ENCODE data around the gene ATMIN.

The ATMIN gene

DNA sequence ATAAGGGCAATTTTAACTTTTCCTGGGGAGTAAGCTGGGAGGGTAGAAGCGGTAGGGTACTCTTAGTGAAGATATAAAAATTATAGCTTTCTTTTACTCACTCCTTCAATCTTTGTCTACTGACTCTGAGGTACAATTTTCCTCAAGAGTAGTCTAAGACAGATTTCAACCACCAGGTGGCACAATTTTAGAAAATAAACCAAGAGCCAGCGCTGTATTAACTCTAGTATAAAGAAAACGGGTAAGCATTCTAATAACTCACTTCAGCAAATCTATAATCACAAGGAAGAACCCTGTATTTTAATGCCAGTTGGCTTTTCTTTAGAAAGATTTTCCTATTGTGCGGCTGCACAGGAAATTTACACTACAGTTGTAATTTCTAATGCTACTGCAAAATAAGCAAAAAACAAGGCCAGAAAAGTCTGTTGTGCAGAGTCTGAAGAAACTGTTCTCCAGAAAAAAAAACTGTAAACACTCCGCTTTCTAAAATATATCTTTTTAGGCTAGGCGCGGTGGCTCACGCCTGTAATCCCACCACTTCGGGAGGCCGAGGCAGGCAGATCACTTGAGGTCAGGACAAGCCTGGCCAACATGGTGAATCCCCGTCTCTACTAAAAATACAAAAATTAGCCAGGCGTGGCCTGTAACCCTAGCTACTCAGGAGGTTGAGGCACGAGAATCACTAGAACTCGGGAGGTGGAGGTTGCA, 30.8 kb upstream of the ATMIN start:
- H3K27ac ChIP-seq (ENCODE audit: low read depth, low read length) = no peak overlapping the region

DNA sequence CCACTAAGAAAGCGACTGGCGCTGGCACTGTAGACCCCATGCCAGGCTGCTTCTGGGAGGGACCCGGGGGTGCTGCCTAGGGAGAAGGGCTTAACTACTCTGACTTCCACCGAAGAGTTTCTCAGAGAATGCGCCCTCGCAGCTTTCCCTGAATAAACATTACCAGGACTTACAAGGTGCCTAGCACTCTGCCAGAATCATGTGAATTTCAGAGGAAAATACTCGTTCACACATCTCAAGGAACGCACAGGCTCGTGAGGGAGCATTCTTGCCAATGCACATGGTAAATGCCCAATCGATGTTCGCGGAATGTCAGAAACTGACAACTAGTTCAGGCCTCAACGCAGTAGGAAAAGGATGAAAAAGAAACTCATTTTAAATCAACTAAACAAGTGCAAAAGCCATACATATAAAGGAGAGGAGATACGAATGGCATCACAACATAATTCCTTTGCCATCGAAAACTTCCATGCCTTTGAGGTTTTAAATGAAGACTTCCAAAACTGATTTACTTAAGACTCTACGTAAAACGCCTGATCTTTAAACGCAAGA, 30.0 kb upstream of the ATMIN start:
- Histone ChIP-seq H3K9me3 (ENCODE audit: control insufficient read depth in 5 of 5, low read length in 5 of 5) (no peaks in the 10 kb centered on the region), H3K36me3 (ENCODE audit: control insufficient read depth in 5 of 5, insufficient read depth in 5 of 5, low read length in 5 of 5) (no peaks in the 10 kb centered on the region), H3K27ac (ENCODE audit: low read depth, low read length) (peak overlapping the region; percentile 96), H3K9ac (ENCODE audit: low read length in 5 of 5) (peak overlapping the region; percentile 38 to 98 (median 96)), H3K27me3 (ENCODE audit: control insufficient read depth in 5 of 5, insufficient read depth in 4 of 5, low read length in 5 of 5) (no peaks in the 10 kb centered on the region), H3K4me3 (ENCODE audit: low read depth in 1 of 5, low read length in 5 of 5) (peak overlapping the region; percentile 73 to 99 (median 84)), H3K4me1 (ENCODE audit: control insufficient read depth in 5 of 5, insufficient read depth in 5 of 5, low read length in 5 of 5) (peaks cover 3 to 40% (median 29%) of the 10 kb centered on the region in 5 donors)

More for the DNA sequence above, 30.8 kb upstream of the ATMIN start:
- peak overlapping the region in 3 of 5 donors; percentile 35 to 66 (median 48) for H3K9ac ChIP-seq (ENCODE audit: low read length in 5 of 5)
- peaks cover 3 to 40% (median 29%) of the 10 kb centered on the region in 5 donors for H3K4me1 ChIP-seq (ENCODE audit: control insufficient read depth in 5 of 5, insufficient read depth in 5 of 5, low read length in 5 of 5)
- peak overlapping the region in 3 of 5 donors; percentile 39 to 50 (median 47) for H3K4me3 ChIP-seq (ENCODE audit: low read depth in 1 of 5, low read length in 5 of 5)
- H3K27me3 ChIP-seq (ENCODE audit: control insufficient read depth in 5 of 5, insufficient read depth in 4 of 5, low read length in 5 of 5) = no peaks in the 10 kb centered on the region
- no peaks in the 10 kb centered on the region for H3K9me3 ChIP-seq (ENCODE audit: control insufficient read depth in 5 of 5, low read length in 5 of 5)
- no peaks in the 10 kb centered on the region for H3K36me3 ChIP-seq (ENCODE audit: control insufficient read depth in 5 of 5, insufficient read depth in 5 of 5, low read length in 5 of 5)

DNA sequence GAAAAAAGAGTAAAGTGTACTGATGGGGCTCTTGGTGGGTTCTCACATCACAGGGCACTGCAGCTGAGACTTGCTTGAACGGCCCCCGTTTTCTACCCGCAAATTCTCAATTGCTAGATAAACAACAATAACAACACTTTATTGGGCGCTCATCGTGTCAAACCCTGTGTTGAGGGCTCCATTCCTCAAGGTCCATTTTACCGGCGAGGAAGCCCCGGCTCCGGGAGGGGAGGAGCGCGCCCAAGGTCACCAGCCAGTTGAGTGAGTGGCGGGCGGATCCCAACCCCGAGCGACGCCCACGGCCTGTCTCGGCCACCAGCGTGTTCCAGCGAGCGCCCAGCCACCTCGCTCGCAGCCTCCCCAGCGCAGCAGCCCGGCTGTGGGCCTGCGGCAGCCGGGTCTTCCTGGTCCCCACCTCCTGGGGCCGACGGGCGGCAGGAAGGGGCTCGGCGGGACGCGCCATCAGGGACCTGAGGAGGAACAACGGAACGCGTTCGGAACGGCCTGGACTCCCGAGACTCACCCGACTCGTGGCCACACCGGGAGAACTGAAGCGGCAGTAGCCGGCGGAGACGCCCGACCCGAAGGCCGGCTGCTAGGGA, 29.3 kb upstream of the ATMIN start:
- H3K9me3 ChIP-seq (ENCODE audit: control insufficient read depth in 5 of 5, low read length in 5 of 5) = no peaks in the 10 kb centered on the region
- H3K9ac ChIP-seq (ENCODE audit: low read length in 5 of 5) = peak overlapping the region; percentile 38 to 98 (median 96)

DNA sequence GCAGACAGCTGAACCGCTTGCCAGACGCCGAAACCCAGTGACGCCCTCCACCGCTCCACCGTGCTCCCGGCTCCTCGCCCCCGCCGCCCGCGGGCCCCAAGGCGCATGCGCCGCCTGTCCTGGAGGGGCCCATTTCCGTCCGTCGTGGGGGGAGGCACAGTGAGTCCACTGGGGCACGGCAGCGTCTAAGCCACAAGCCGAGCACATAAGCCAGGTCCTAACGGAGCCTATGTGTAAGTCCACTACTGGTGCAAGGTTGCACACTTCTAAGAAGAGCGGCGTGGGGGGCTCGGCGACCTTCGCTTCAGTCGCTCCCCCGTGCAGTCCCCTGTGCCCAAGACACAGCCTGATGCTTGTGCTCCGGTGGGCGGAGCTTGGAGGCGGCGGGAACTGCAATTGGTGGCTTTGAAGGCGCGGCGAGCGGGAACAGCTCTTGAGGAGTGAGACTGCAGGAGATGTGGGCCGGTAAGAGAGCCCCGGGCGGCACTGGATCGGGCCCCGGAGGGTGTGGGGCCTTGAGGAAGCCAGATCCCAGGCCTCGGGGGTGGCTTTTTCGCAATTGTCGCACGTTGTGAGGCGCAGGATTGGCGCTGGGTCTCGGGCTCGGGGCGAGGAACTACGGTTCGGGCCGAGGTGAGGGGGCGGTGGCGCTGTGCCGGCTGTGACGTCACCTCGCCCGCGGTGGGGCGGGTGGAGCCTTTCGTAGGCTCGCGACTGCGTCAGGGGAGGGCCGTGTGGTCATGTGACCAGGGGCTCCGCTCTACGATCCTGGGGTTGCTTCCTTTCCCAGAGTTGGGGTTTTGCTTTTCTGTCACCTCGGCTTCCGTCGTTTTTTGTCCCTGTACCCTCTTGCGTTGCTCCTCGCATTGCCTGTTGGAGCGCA, 28.6 kb upstream of the ATMIN start, which contains the start of the genes CENPN and CMC2:
Gene CENPN, plus strand, starts transcription at position 402 of the 883 bp plus-strand sequence. CDS start 4,726 bp downstream, outside the sequence.
Gene CMC2, minus strand, starts transcription at position 73 of the 883 bp plus-strand sequence. CDS start 9,491 bp downstream, outside the sequence.
- Histone ChIP-seq H3K4me1 (ENCODE audit: control insufficient read depth in 5 of 5, insufficient read depth in 5 of 5, low read length in 5 of 5) (peaks cover 3 to 40% (median 29%) of the 10 kb centered on the region in 5 donors), H3K27me3 (ENCODE audit: control insufficient read depth in 5 of 5, insufficient read depth in 4 of 5, low read length in 5 of 5) (no peaks in the 10 kb centered on the region), H3K36me3 (ENCODE audit: control insufficient read depth in 5 of 5, insufficient read depth in 5 of 5, low read length in 5 of 5) (no peaks in the 10 kb centered on the region)

More for the DNA sequence above, 29.3 kb upstream of the ATMIN start:
- Histone ChIP-seq H3K4me3 (ENCODE audit: low read depth in 1 of 5, low read length in 5 of 5) (peak overlapping the region; percentile 73 to 99 (median 84)), H3K27me3 (ENCODE audit: control insufficient read depth in 5 of 5, insufficient read depth in 4 of 5, low read length in 5 of 5) (no peaks in the 10 kb centered on the region), H3K36me3 (ENCODE audit: control insufficient read depth in 5 of 5, insufficient read depth in 5 of 5, low read length in 5 of 5) (no peaks in the 10 kb centered on the region), H3K27ac (ENCODE audit: low read depth, low read length) (peak overlapping the region; percentile 96), H3K4me1 (ENCODE audit: control insufficient read depth in 5 of 5, insufficient read depth in 5 of 5, low read length in 5 of 5) (peaks cover 3 to 40% (median 29%) of the 10 kb centered on the region in 5 donors)

DNA sequence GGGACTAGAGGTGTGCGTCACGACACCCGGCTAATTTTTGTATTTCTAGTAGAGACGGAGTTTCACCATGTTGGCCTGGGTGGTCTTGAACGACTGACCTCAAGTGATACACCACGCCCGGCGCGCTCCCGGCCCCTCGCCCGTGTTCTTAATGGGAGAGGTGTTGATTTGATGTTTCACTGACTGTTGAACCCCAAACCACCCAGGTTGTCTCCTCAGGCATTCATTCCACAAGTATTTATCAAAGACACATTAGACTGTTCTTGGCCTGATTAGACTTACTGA, 27.2 kb upstream of the ATMIN start:
- Histone ChIP-seq H3K4me1 (ENCODE audit: control insufficient read depth in 5 of 5, insufficient read depth in 5 of 5, low read length in 5 of 5) (peaks cover 3 to 37% (median 29%) of the 10 kb centered on the region in 5 donors), H3K9me3 (ENCODE audit: control insufficient read depth in 5 of 5, low read length in 5 of 5) (no peaks in the 10 kb centered on the region), H3K27me3 (ENCODE audit: control insufficient read depth in 5 of 5, insufficient read depth in 4 of 5, low read length in 5 of 5) (no peaks in the 10 kb centered on the region), H3K27ac (ENCODE audit: low read depth, low read length) (no peak overlapping the region), H3K9ac (ENCODE audit: low read length in 5 of 5) (no peak overlapping the region), H3K4me3 (ENCODE audit: low read depth in 1 of 5, low read length in 5 of 5) (peak overlapping the region in 3 of 5 donors; percentile 73 to 93 (median 92)), H3K36me3 (ENCODE audit: control insufficient read depth in 5 of 5, insufficient read depth in 5 of 5, low read length in 5 of 5) (peaks cover 0 to 5% (median 2%) of the 10 kb centered on the region in 5 donors)

More for the DNA sequence above, 28.6 kb upstream of the ATMIN start, which contains the start of the genes CENPN and CMC2:
- Histone ChIP-seq H3K9me3 (ENCODE audit: control insufficient read depth in 5 of 5, low read length in 5 of 5) (no peaks in the 10 kb centered on the region), H3K27ac (ENCODE audit: low read depth, low read length) (peak within 1 kb of the TSS; percentile 96), H3K9ac (ENCODE audit: low read length in 5 of 5) (peak within 1 kb of the TSS; percentile 94 to 98 (median 96)), H3K4me3 (ENCODE audit: low read depth in 1 of 5, low read length in 5 of 5) (peak within 1 kb of the TSS; percentile 73 to 99 (median 92))

DNA sequence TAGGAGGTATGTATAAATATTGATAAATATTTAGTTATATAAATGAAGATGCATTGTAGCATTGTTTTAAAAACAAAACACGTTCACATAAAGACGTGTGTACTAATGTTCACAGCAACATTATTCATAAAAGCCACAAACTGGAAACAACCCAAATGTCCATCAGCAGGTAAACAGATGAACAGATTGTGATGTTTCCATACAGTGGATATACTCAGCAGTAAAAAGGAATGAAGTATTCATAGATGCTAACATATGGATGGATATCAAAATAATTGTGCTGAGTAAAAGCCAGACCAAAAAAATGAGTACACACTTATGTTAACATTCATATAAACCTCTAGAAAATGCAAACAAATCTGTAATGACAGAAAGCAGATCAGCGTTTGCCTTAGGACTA, 22.7 kb upstream of the ATMIN start:
- Histone ChIP-seq H3K27ac (ENCODE audit: low read depth, low read length) (no peak overlapping the region), H3K4me1 (ENCODE audit: control insufficient read depth in 5 of 5, insufficient read depth in 5 of 5, low read length in 5 of 5) (peaks cover 0 to 4% (median 3%) of the 10 kb centered on the region in 5 donors), H3K36me3 (ENCODE audit: control insufficient read depth in 5 of 5, insufficient read depth in 5 of 5, low read length in 5 of 5) (peaks cover 2 to 17% (median 6%) of the 10 kb centered on the region in 5 donors), H3K4me3 (ENCODE audit: low read depth in 1 of 5, low read length in 5 of 5) (no peak overlapping the region), H3K27me3 (ENCODE audit: control insufficient read depth in 5 of 5, insufficient read depth in 4 of 5, low read length in 5 of 5) (no peaks in the 10 kb centered on the region), H3K9ac (ENCODE audit: low read length in 5 of 5) (no peak overlapping the region), H3K9me3 (ENCODE audit: control insufficient read depth in 5 of 5, low read length in 5 of 5) (no peaks in the 10 kb centered on the region)

DNA sequence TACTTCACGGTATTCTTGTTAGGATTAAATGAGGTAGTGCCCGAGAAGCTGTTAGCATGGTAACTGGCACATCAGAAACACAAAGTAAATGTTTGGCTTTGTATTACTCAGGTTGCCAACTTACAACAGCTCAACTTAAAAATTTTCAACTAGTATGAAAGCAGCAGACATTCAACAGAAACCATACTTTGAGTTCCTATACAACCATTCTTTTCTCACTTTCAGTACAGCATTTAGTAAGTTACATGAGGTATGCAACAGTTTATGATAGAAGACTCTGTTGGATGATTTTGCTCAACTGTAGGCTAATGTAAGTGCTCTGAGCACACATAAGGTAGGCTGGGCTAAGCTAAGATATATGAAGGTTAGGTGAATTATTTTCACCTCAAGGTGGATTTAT, 21.0 kb upstream of the ATMIN start:
- no peak overlapping the region for H3K27ac ChIP-seq (ENCODE audit: low read depth, low read length)
- peaks cover 3 to 17% (median 9%) of the 10 kb centered on the region in 5 donors for H3K36me3 ChIP-seq (ENCODE audit: control insufficient read depth in 5 of 5, insufficient read depth in 5 of 5, low read length in 5 of 5)
- H3K4me3 ChIP-seq (ENCODE audit: low read depth in 1 of 5, low read length in 5 of 5) = no peak overlapping the region
- no peaks in the 10 kb centered on the region for H3K9me3 ChIP-seq (ENCODE audit: control insufficient read depth in 5 of 5, low read length in 5 of 5)
- H3K27me3 ChIP-seq (ENCODE audit: control insufficient read depth in 5 of 5, insufficient read depth in 4 of 5, low read length in 5 of 5) = no peaks in the 10 kb centered on the region
- no peak overlapping the region for H3K9ac ChIP-seq (ENCODE audit: low read length in 5 of 5)
- no peaks in the 10 kb centered on the region for H3K4me1 ChIP-seq (ENCODE audit: control insufficient read depth in 5 of 5, insufficient read depth in 5 of 5, low read length in 5 of 5)

DNA sequence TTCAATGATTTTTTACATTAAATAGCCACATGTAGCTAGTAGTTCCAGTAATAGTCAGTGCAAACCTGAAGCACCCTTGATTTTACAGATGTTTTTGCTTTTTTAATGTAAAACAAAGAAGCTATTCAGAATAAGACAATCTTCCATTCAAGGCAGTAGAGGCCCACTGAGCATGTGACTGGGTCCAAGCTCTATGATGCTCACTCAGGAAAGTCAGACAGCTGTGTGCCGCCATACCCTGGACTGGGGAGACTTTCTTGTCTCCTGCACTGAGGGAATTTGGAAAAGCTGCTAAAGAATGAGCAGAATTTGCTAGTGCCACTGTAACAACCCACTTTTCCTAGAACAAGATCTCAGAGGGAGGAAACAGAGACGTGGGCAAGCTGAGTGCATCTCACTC, 17.1 kb upstream of the ATMIN start:
- no peak overlapping the region for H3K9ac ChIP-seq (ENCODE audit: low read length in 5 of 5)
- no peaks in the 10 kb centered on the region for H3K27me3 ChIP-seq (ENCODE audit: control insufficient read depth in 5 of 5, insufficient read depth in 4 of 5, low read length in 5 of 5)
- H3K27ac ChIP-seq (ENCODE audit: low read depth, low read length) = no peak overlapping the region
- no peaks in the 10 kb centered on the region for H3K4me1 ChIP-seq (ENCODE audit: control insufficient read depth in 5 of 5, insufficient read depth in 5 of 5, low read length in 5 of 5)
- H3K36me3 ChIP-seq (ENCODE audit: control insufficient read depth in 5 of 5, insufficient read depth in 5 of 5, low read length in 5 of 5) = peaks cover 4 to 28% (median 17%) of the 10 kb centered on the region in 5 donors
- no peaks in the 10 kb centered on the region for H3K9me3 ChIP-seq (ENCODE audit: control insufficient read depth in 5 of 5, low read length in 5 of 5)
- H3K4me3 ChIP-seq (ENCODE audit: low read depth in 1 of 5, low read length in 5 of 5) = no peak overlapping the region

DNA sequence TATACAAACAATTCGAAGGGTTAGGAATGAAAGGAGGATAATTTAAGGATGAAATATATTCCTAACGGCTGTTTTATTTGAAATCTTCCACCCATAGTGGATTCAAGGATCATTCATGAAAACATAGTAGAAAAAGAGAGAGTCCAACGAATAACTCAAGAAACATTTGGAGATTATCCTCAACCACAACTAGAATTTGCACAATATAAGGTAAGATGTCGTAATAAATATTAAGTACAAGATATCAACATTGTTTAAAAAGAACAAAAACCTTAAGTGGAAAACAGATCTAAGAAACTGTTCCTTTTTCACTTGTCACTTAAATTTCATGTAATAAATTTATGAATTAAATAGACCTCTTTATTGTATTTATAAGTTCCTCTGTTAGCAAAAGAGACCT, 9.2 kb upstream of the ATMIN start:
- H3K9me3 ChIP-seq (ENCODE audit: control insufficient read depth in 5 of 5, low read length in 5 of 5) = no peaks in the 10 kb centered on the region
- no peaks in the 10 kb centered on the region for H3K4me1 ChIP-seq (ENCODE audit: control insufficient read depth in 5 of 5, insufficient read depth in 5 of 5, low read length in 5 of 5)
- no peak overlapping the region for H3K4me3 ChIP-seq (ENCODE audit: low read depth in 1 of 5, low read length in 5 of 5)
- H3K9ac ChIP-seq (ENCODE audit: low read length in 5 of 5) = no peak overlapping the region
- no peaks in the 10 kb centered on the region for H3K27me3 ChIP-seq (ENCODE audit: control insufficient read depth in 5 of 5, insufficient read depth in 4 of 5, low read length in 5 of 5)
- H3K36me3 ChIP-seq (ENCODE audit: control insufficient read depth in 5 of 5, insufficient read depth in 5 of 5, low read length in 5 of 5) = peaks cover 0 to 15% (median 3%) of the 10 kb centered on the region in 5 donors
- no peak overlapping the region for H3K27ac ChIP-seq (ENCODE audit: low read depth, low read length)
